Right ventricle myocardium superior (tissue), 1 donor: ENCODE results near the gene MYCL. TPM values are rescaled to one million over a fixed set of nuclear protein-coding genes. Genes with fewer than 3 reads are reported as not detected.
A peak's percentile ranks its signal among the peaks of the same experiment; 100 is the strongest.

ENCODE experiments used
- ATAC-seq: fragments of 200-7000 bp; cut with Tn5 transposase; one replicate; pipeline ENCODE4 v1.9.1; 2020; ENCODE audit warnings: mild to moderate bottlenecking; ENCODE audit not compliant: poor library complexity
- DNase-seq: peaks from one replicate; pipeline ENCODE4 v3.0.0-alpha.2; 2020
- intact Hi-C: fragments of 100-400 bp; cut with DNase I; formaldehyde crosslinking; loops from one replicate; pipeline ENCODE4 v1.11.2; 2022
- total RNA-seq: library from RNA; stranded (reverse); fragmentation: NEBNext Ultra II Directional; extraction: Animal tissue kit (Norgen Biotek cat#: 25700); gene quantifications from one replicate; pipeline ENCODE4 v1.2.1, GENCODE V29; 2021
- donor health status: DM: no; HTN: yes; CAD: no; lungs with severe emphysema.

Gene MYCL
- total RNA-seq, 1 donor from 2014 or later: 1.2 TPM

DNA sequence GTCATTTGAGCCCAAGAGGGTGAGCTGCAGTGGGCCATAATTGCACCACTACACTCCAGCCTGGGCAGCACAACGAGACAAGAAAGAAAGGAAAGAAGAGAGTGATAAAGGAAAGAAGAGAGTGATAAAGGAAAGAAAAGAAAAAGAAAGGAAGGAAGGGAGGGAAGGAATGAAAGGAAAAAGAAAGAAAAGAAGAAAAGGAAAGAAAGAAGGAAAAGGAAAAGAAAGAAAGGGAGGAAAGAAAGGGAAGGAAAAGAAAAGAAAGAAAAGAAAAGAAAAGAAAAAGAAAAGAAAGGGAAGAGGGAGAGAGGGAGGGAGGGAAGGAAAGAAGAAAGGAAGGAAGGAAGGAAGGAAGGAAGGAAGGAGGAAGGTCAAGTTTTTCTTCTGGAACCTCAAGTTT lies 36.0 kb downstream of the MYCL start:
- intact Hi-C loops: no loop called here
- DNase-seq (no peak), ATAC-seq (no peak)

DNA sequence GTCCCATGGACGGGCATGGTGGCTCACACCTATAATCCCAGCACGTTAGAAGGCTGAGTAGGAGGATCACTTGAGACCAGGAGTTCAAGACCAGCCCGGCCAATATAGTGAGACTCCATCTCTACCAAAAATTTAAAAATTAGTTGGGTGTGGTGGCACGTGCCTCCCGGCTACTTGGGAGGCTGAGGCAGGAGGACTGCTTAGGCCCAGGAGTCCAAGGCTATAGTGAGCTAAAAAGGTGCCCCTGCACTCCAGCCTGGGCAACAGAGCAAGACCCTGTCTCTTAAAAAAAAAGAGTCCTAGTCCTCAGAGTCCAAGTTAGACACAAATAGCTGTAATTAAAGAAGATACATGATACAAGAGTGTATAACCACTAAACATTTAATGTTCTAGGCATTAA lies 38.5 kb downstream of the MYCL start:
- DNase-seq (no peak), ATAC-seq (no peak)
- intact Hi-C loops: no loop called here

DNA sequence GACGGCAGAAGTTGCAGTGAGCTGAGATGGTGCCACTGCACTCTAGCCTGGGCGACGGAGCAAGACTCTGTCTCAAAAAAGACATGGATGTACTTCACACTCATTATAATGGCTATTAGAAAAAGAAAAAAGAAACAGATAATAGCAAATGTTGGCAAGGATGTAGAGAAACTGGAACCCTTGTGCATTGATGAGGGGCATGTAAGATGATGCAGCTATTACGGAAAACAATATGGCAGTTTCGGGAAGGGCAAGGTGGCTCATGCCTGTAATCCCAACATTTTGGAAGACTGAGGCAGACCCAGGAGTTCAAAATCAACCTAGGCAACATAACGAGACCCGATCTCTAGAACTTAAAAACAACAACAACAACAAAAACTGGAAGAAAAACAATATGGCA lies 40.7 kb downstream of the MYCL start:
- no peak for ATAC-seq
- intact Hi-C loops: no loop called here
- no peak for DNase-seq

DNA sequence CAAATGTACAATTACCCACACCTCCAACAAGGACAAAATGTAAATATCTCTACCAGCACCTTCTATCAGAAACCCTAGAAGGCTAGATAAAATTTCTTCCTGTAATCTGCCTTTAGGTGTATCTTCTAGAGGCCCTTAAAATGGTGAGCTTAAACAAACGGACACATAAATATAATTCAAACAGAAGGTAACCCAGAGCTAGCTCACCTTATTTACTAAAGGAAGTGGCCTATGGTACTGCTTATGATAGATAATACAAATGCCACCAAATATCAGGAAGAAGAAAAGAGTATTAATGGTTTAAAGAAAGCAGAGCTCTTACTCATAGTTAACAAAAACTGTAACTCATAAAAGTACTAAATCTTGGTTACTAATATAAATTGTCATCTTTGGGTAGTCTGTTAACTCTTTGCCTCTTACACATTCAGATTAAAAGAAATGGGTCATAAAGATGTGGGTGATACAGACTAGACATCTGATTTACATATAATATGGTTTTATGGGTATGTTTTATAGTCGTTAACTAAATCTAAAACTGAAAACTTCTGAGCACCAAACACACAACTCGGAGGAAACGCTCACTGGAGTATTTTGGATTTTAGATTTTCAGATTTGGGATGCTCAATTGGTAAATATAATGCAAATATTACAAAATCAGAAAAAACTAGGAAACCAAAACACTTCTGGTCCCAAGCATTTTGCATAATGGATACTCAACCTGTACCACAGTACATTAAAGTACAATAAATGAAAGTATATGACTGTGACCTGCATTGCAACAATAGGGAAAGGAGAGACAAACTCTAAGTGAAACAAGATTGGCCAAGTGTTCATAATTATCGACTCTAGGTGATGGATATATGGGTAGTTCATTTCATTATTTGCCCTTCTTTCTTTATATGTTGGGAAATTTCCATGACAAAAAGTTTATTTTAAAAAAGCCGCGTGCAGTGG lies 41.6 kb downstream of the MYCL start:
- ATAC-seq: no peak
- DNase-seq: no peak
- intact Hi-C loops: no loop called here

DNA sequence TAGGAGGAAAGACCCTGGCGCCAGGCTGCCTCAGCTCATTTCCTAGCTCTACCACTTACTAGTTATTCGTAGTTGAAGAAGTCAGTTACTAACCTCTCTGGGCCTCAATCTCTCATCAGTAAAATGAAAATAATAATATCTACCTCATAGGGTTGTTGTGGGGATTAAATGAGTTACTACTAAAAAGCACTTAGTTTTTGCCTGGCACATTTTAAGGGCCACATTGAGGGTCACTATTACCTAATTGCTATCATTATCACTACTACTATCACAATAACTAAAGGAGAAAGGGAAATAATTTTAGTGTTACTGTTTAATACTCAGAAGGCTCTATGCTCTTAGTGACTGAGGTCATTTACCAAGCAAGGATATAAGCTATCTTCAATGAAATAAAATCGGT lies 43.4 kb downstream of the MYCL start:
- DNase-seq (no peak), ATAC-seq (no peak)
- intact Hi-C loops: no loop called here

DNA sequence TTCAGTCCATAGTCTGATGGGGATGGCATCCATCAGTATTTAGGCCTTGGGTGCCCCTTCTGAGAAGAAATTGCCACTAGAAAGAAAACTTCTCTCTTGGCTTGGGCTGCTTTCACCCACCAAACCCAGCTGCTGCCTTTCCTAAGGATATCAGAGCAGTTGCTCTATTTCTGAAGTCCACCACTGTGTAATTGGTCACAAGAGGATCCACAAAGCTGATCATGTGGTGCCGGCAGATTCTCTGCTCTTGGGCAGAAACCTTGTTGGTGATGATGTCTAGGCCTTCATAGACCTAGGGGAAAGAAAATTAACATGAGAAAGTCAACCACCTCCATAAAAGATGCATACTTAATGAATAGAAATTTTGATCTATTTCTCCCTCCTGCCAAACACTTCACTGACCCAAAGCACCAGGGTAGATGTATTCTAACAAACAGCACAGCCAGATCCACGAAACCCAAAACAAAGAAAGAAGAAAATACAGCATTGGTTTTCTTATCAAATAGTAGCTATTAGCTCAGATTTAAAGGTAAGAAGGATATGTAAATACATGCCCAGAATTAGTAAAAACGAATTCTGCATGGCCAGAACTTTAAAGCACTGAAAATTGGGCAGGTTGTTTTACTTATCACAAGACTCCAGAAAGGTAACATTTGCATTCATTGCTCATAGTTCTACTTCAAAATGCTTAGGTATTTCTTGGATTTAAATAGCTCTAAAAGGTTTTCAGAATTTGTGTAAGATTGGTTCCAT lies 44.4 kb downstream of the MYCL start:
- intact Hi-C loops: no loop called here
- DNase-seq (no peak), ATAC-seq (no peak)

DNA sequence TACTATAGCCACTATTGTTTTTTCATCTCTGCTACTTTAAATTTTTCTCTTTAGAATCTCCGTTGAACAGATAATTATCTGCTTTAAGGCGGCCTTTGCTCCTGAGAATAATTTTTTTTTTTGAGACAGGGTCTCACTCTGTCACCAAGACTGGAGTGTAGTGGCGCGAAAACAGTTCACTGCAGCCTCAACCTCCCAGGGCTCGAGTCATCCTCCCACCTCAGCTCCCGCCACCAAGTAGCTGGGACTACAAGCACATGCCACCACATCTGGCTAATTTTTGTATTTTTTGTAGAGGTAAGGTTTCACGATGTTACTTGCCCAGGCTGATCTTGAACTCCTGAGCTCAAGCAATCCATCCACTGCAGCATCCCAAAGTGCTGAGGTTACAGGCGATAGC lies 47.0 kb downstream of the MYCL start:
- intact Hi-C loops: no loop called here
- no peak for ATAC-seq
- DNase-seq: no peak

DNA sequence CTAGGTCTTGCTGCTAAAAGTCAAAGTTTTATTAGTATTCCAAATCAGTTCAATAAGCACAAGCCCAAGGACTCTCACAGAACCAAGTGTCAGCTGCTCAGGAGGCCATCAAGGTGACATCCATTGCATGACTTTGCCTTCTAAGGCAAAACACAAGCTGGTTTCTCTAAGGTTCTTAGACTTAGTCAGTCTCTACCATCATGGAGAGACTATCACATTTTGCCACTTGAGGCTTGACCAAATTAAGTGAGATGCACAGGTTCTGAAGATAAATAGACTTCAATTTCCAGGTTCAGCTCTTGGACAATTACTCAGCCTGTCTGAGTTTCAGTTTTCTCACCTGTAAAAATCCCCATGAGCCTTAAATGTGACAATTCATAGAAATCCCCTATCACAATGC lies 47.4 kb downstream of the MYCL start:
- intact Hi-C loops: no loop called here
- DNase-seq (no peak), ATAC-seq (no peak)

DNA sequence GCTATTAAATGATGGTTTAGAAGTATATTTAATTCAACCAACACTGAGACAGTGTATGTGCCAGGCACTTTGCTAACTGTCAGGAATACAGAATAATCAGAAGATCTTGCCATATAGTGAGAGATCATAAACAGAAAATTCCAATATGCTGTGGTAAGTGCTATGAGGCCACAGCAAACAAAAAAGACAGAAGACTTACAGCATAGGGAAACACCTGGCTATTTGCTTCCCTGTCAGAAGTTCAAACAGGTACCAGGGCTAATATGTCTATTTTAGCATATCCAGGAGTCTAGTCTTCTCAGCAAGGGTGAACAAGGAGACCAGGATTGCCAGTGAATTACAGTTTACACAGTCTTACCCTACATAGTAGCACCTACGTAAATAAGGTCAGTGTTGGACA lies 48.8 kb downstream of the MYCL start:
- intact Hi-C loops: no loop called here
- ATAC-seq (no peak), DNase-seq (no peak)

DNA sequence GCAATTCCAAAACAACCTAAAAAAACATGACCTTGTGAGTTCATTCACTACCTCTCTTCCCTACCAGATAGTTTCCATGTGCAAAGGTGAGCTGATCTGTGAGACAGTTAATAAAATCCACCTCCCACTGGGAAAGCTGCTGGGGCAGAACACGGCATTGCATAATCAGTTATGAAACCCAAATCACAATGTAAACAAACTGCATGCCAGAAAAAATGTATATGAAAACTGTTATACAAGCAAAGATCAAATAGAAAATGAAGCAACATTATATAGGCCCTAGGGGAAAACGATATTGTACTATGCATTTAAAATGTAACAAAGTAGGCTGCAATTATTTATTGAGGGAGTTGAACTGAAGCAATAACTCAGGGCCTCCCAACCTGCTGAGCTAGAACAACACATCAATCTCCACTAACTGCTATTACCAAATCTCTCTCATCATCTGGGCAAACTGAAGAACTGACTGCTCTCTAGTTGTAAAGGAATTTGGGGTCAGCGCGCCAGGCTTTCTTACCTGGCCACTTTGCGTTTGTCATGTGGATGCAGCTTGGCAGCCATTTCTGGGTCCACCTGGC lies 49.4 kb downstream of the MYCL start:
- intact Hi-C loops: no loop called here
- no peak for ATAC-seq
- no peak for DNase-seq

DNA sequence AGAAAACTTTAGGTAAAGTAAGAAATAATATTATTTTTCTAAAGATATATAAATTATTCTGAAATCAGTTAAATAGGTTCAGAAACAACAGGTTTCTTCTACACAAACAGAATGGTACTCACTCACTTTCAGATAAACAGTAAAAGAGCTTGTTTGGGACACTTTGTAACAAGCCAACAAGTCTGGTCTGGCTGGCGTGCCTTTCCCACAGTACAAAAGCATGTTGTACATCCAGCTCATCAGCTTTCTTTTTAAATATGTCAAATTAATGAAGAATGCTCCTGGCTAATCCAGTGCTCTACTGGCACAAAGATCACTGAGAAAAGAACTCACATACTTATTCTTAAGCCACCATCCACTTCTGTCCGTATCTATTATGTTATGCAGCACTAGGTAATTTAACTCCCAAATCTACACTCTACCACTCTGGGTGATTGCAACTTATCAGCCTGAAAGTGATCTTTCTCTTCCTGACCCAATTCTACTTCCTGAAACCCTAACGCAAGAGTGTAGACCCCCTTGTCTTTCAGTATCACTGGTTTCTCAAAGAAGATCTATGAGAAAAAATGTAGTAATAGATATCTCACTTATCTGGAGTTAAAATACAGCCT lies 51.0 kb downstream of the MYCL start:
- DNase-seq (no peak), ATAC-seq (no peak)
- intact Hi-C loops: no loop called here

DNA sequence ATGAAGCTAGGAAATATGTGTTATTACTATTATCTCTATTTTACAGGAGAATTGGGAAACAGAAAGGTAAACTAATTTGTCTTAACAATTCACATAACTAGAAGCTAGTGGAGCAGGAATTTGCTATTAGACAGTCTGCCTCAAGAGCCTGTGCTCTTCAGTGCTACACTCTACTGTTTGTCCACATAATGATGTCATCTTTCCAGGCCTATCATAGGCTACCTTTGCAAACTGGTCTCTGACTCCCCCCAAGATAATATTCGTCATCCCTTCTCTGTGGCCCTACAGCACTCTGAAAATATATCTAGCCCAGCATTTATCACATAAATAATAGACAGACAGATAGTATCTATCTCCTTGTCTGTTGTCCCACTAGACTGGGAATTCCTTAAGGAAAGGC lies 52.5 kb downstream of the MYCL start:
- intact Hi-C loops: no loop called here
- no peak for ATAC-seq
- no peak for DNase-seq

DNA sequence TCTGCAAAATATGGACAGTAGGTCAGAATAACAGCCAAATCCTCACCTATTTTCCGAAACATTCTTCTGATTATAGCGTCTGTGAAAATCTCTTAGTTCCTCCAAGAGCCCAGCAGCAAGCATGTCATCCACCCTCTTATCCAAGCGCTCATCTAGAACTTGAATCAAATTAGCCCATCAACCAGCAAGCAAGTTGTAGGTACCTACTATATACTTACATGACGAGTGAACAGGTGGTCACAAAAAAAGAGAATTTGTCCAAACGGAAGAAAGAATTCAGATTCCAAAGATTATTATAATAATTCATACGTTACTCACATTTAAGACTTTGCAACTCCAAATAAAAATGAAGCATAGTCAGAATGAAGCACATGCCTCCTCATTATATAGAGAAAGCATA lies 53.8 kb downstream of the MYCL start:
- intact Hi-C loops: no loop called here
- DNase-seq: no peak
- no peak for ATAC-seq

DNA sequence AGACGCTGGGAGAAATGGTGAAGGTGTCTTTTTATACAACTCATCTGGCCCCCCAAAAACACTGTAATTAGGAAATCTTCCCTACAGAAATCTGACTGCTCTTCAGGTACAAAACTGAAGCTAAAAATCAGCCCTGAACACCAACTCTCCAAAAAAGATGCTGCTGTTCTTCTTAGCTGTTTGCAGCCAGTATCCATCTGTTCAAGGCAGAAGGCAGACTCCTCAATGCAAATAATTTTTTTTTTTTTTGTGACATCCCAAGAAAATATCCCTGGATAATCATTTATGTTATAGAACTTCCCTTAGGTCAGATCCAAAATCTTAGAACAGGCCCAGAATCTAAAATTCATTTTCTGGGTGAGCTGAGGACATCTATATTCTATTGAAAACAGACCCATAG lies 54.9 kb downstream of the MYCL start:
- no peak for DNase-seq
- no peak for ATAC-seq
- intact Hi-C loops: no loop called here

DNA sequence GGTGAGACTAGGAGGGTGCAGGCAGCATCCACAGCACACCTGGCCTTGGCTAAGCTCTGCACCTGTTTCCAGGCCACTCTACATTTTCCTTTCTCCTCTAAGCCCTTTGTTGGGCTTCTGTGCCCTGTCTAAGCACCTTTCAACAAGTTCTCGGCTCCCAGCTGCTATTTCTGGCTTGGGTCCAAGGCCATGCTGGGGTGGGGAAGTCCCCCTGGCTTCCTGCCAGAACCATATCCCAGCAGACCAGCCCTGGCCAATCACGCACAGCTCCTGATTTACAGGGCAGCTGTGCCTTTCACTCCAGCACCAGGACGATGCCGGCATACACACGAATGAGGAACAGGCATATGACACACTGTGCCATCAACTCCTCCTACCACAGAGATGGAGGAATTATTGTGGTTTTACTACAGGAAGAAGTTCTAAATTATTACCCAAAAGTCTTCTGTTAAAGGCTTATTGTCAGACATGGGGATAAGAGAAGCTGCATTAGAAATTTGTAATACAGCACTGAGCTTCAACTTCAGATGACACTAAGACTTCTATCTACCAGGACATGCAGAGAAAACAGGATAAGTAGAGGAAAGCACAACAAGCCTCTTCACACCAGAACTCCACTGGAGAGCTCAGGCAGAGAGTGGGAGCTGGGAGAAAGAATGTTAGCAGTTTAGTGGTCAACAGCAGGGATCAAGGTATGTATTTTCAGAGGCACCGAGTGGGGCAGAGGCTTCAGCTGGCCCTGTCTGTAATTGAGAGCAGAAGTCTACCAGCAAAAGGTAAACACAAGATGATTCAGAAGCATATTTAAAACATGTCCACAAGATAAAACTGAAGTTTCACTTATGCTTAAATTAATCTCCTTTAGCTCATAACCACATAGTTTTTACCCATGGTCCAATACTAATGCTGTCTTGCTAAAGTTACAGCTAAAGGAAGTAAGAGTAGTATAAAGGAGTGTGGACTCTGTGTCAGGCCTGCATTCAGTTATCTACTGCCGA lies 55.8 kb downstream of the MYCL start:
- intact Hi-C loops: no loop called here
- ATAC-seq (peak; percentile 96), DNase-seq (peak; percentile 87)
